ENCODE data around the gene SH3BGR.

Gene SH3BGR

DNA sequence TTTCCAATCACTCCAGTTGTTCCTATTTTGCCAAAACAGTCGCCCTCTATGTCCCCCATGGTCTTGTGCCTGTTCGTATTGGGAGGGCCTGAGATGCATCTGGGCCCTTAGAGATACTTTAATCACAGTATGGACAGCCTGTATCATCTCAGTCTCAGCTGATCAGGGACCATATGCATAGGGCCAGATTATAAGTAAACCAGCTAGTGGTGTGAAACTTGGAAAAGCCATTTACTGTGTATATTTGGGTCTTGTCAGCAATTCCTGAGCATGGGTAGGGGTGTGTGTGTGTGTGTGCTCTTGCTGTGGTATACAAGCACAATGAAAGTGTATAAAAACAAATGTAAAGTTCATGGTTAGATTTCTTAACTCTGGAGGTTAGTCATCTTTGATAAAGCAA is 22.8 kb downstream of the SH3BGR start:
- DNase-seq (ENCODE audit: low read depth in 2 of 2): no peak
- H3K4me3 ChIP-seq (replicated peaks in 1 of 2; ENCODE audit: low read depth in 2 of 2, low read length in 2 of 2): no peak overlapping the region
- TF ChIP-seq, protein P1, sequence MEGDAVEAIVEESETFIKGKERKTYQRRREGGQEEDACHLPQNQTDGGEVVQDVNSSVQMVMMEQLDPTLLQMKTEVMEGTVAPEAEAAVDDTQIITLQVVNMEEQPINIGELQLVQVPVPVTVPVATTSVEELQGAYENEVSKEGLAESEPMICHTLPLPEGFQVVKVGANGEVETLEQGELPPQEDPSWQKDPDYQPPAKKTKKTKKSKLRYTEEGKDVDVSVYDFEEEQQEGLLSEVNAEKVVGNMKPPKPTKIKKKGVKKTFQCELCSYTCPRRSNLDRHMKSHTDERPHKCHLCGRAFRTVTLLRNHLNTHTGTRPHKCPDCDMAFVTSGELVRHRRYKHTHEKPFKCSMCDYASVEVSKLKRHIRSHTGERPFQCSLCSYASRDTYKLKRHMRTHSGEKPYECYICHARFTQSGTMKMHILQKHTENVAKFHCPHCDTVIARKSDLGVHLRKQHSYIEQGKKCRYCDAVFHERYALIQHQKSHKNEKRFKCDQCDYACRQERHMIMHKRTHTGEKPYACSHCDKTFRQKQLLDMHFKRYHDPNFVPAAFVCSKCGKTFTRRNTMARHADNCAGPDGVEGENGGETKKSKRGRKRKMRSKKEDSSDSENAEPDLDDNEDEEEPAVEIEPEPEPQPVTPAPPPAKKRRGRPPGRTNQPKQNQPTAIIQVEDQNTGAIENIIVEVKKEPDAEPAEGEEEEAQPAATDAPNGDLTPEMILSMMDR (IDR thresholded peaks at IDR 0.05; ENCODE audit: low read depth, low read length): no peak

DNA sequence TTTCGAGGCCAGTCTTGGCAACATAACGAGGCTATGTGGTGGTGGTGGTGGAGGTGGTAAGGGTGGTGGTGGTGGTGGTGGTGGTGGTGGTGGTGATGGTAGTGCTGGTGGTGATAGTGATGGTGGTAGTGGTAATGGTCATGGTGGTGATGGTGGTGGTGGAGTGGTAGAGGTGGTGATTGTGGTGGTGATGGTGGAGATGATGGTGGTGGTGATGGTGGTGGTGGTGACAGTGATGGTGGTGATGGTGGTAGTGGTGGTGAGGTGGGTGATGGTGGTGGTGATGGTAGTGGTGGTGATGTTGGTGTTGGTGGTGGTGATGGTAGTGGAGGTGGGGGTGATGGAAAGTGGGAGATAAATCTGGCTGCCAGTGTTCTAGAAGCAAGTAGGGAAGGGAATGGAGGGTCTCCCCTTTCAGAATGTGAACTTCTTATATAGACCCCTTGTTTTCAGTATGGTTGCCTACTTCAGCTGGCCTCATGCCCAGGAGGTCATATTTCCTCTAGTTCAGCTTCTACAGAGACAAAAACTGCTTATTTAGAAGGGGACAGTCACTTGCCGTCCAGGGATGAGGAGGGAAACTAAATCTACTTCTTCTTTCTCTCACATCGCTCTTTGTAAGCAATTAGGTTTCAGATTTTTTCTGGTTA is 27.5 kb downstream of the SH3BGR start:
- no peak overlapping the region for H3K4me3 ChIP-seq (replicated peaks in 1 of 2; ENCODE audit: low read depth in 2 of 2, low read length in 2 of 2)
- DNase-seq (ENCODE audit: low read depth in 2 of 2): no peak
- TF ChIP-seq, protein P1 (IDR thresholded peaks at IDR 0.05; ENCODE audit: low read depth, low read length): no peak

DNA sequence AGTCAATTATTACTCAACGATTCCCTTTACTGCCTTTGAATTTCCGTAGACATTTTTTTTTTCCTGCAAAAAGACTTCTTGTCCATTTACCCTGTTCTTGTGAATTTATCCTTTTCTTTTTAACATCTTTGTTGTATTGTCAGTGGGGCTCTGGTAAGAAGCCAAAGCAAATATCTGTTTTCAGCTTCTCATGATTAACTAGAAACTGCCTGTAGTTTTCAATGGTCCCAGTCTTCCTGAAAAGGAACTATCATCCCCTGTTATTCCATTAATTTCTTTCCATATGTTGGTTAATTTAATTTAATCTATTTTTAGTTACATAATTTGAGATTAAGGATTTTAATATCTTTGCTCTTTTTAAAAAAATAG is 28.0 kb downstream of the SH3BGR start:
- DNase-seq (ENCODE audit: low read depth in 2 of 2): no peak
- no peak overlapping the region for H3K4me3 ChIP-seq (replicated peaks in 1 of 2; ENCODE audit: low read depth in 2 of 2, low read length in 2 of 2)
- TF ChIP-seq, protein P1 (IDR thresholded peaks at IDR 0.05; ENCODE audit: low read depth, low read length): no peak

DNA sequence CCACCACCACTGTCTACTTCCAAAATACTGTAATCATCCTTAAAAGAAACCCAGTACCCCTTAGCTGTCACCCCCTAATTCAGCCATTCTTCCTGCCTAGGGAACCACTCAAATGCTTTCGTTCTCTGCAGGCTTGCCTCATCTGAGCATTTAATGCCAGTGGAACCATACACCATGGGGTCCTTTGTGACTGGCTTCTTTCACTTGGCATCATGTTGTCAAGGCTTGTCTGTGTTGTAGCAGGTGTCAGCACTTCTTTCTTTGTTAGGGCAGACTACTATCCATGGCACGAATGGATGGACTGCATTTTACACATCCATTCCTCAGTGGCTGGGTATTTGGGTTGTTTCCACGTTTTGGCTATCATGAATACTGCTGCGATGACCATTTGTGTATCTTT is 28.5 kb downstream of the SH3BGR start:
- DNase-seq (ENCODE audit: low read depth in 2 of 2): no peak
- TF ChIP-seq, protein P1 (IDR thresholded peaks at IDR 0.05; ENCODE audit: low read depth, low read length): no peak
- no peak overlapping the region for H3K4me3 ChIP-seq (replicated peaks in 1 of 2; ENCODE audit: low read depth in 2 of 2, low read length in 2 of 2)

DNA sequence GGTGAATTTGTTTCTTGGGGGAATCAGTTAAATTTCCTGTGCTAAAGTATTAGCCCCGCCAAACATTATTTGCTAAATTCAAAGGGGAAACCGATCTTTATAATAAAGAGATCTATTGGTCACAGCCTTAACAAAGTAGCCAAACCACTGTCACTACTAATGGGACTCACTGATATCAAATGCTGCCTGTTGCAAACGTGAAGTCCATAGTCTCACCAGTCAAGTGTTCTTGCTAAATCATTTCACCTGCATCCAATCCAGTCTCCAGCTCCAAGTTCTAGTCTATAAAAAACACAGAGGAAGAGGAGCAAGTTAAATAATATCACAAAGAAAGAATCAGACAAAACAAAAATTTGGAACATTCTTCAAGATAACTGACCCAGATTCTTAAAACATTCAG is 30.1 kb downstream of the SH3BGR start:
- no peak overlapping the region for H3K4me3 ChIP-seq (replicated peaks in 1 of 2; ENCODE audit: low read depth in 2 of 2, low read length in 2 of 2)
- TF ChIP-seq, protein P1 (IDR thresholded peaks at IDR 0.05; ENCODE audit: low read depth, low read length): no peak
- no peak for DNase-seq (ENCODE audit: low read depth in 2 of 2)

DNA sequence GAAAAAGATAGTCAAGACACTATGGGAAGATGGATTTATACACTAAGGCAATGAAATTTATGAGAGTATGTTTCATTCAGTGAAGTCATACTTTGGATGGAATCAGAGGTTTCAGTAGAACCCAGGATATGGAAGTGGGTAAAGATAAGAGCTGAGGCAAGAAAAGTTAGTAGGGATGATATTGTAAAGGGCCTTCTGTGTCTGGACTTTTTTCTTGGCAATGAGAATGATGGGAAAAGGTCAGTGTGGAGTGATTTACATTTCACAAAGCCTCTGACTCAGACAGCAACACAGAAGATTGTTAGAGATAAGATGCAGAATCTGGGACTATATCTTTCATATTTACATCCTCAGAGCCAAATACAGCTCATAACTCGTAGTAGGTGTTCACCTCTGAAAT is 32.1 kb downstream of the SH3BGR start:
- no peak overlapping the region for H3K4me3 ChIP-seq (replicated peaks in 1 of 2; ENCODE audit: low read depth in 2 of 2, low read length in 2 of 2)
- TF ChIP-seq, protein P1 (IDR thresholded peaks at IDR 0.05; ENCODE audit: low read depth, low read length): no peak
- DNase-seq (ENCODE audit: low read depth in 2 of 2): peak; percentile 5 to 16

DNA sequence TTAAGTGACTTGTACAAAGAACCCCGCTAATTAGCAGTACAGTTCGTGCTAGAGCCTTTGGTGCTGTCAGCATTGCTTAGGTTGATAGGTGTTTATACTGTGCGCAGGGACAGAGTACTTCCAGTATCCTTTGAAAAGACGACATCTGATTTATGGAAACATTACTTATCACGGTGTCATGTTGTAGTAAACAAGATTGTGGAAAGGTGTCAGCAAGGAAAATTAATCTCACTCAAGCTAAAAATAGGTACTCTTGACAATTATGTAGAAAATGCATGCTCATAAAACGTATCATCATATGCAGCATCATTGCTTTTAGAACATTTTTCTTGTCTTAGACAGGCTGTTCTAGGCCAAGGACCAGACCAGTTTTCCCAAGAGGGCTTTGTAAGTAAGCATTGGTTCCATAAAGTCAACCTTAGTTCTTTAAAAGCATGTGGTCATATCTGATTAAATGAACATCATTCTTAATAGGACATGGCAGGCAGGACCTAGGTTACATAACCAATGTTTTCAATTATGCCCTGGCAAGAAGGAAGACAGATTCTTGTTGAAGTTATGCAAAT is 33.0 kb downstream of the SH3BGR start:
- peak; percentile 4 to 40 for DNase-seq (ENCODE audit: low read depth in 2 of 2)

More for the DNA sequence above, 33.0 kb downstream of the SH3BGR start:
- TF ChIP-seq, protein P1 (IDR thresholded peaks at IDR 0.05; ENCODE audit: low read depth, low read length): no peak
- H3K4me3 ChIP-seq (replicated peaks in 1 of 2; ENCODE audit: low read depth in 2 of 2, low read length in 2 of 2): no peak overlapping the region
